ENCODE data around the gene PPP3CA.

DNA sequence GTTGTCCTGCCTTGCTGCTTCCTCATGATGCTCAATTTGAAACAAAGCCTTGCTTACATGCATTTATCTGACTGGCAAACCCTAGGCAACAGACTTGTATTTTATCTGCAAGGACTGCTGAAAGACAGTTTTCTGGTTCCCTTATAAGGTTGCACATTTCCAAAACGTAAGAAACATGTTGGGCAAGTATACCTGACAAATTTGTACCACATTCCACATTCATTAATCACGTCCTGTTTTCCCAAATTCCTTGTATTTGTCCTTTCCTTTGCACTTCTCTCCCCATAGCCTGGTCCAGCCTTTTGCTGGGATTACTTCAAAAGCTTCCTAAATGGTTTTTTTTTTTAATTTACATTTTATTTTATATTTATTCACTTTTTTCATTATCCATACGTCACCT, 310.1 kb downstream of the PPP3CA start:
- TF ChIP-seq, protein P1, sequence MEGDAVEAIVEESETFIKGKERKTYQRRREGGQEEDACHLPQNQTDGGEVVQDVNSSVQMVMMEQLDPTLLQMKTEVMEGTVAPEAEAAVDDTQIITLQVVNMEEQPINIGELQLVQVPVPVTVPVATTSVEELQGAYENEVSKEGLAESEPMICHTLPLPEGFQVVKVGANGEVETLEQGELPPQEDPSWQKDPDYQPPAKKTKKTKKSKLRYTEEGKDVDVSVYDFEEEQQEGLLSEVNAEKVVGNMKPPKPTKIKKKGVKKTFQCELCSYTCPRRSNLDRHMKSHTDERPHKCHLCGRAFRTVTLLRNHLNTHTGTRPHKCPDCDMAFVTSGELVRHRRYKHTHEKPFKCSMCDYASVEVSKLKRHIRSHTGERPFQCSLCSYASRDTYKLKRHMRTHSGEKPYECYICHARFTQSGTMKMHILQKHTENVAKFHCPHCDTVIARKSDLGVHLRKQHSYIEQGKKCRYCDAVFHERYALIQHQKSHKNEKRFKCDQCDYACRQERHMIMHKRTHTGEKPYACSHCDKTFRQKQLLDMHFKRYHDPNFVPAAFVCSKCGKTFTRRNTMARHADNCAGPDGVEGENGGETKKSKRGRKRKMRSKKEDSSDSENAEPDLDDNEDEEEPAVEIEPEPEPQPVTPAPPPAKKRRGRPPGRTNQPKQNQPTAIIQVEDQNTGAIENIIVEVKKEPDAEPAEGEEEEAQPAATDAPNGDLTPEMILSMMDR (IDR thresholded peaks at IDR 0.05): no peak
- no peak for TF ChIP-seq POLR2A (IDR thresholded peaks at IDR 0.05)

Data from lower leg skin (tissue), 3 donors.